ENCODE measurements around the gene PARP6. TPM values are rescaled to one million over a fixed set of nuclear protein-coding genes. Genes with fewer than 3 reads are reported as not detected.

PARP6 gene
- total RNA-seq, 3 donors from 2014 or later, result 63.9 to 90.4 (median 65.8) TPM

DNA sequence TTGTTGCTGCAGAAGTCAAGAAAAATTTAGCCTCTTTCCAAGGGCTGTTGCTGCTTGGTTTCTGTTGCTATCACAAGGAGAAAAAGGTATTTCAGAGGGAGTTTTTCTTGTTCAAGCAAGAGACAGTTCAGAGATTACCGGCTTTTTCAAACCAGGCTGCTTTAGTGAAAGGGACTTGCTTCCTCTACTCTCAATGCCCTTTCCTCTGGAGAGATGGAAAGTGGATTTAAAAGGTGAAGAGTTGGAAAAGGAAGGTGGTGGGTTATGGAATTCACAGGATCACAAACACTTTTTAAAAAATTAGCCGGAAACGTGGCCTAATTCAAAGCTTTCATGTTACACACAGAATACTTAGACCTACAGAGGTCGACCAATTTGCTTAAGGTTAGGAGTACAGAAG, 1.1 kb downstream of the PARP6 start:
- Histone ChIP-seq H3K27ac (peak overlapping the region in 1 of 2 donors; percentile 92), H3K4me3 (peak overlapping the region in 2 of 3 donors; percentile 83 to 93), H3K9me3 (no peaks in the 10 kb centered on the region), H3K27me3 (no peaks in the 10 kb centered on the region), H3K4me1 (peaks cover 0 to 8% of the 10 kb centered on the region in 2 donors), H3K36me3 (peaks cover 7% of the 10 kb centered on the region)
- no peak for DNase-seq (ENCODE audit: low spot score in 2 of 2)
- intact Hi-C loops (cut with DNase I; ENCODE audit: low total_unique reads), result loop anchor here (10.0 kb wide), 1 partner anchor 66 kb away; no protein-coding TSS in a partner anchor
- TF ChIP-seq POLR2A (IDR thresholded peaks at IDR 0.05) (no peak), POLR2AphosphoS5 (IDR thresholded peaks at IDR 0.05) (no peak)
- TF ChIP-seq, protein P1, sequence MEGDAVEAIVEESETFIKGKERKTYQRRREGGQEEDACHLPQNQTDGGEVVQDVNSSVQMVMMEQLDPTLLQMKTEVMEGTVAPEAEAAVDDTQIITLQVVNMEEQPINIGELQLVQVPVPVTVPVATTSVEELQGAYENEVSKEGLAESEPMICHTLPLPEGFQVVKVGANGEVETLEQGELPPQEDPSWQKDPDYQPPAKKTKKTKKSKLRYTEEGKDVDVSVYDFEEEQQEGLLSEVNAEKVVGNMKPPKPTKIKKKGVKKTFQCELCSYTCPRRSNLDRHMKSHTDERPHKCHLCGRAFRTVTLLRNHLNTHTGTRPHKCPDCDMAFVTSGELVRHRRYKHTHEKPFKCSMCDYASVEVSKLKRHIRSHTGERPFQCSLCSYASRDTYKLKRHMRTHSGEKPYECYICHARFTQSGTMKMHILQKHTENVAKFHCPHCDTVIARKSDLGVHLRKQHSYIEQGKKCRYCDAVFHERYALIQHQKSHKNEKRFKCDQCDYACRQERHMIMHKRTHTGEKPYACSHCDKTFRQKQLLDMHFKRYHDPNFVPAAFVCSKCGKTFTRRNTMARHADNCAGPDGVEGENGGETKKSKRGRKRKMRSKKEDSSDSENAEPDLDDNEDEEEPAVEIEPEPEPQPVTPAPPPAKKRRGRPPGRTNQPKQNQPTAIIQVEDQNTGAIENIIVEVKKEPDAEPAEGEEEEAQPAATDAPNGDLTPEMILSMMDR (IDR thresholded peaks at IDR 0.05), result no peak

DNA sequence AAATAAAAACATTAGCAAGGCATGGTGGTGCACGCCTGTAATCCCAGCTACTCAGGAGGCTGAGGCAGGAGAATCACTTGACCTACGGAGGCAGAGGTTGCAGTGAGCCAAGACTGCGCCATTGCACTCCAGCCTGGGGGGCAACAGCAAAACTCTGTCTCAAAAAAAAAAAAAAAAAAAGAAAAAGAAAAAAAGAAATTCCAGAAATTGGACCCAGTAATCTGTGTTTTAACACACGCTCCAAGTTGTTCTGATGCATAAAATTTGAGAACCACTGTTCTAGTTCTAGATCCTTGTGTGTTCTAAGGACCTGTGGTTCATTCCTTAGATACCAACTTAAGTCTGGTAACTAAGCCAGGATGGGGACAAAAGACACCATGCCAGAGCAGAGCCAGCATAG, 2.6 kb downstream of the PARP6 start:
- intact Hi-C loops (cut with DNase I; ENCODE audit: low total_unique reads), result loop anchor here (10.0 kb wide), 1 partner anchor 65 kb away; no protein-coding TSS in a partner anchor
- peaks cover 0 to 8% of the 10 kb centered on the region in 2 donors for H3K4me1 ChIP-seq
- H3K27ac ChIP-seq, result no peak overlapping the region
- TF ChIP-seq POLR2A (IDR thresholded peaks at IDR 0.05), result no peak
- TF ChIP-seq POLR2AphosphoS5 (IDR thresholded peaks at IDR 0.05), result no peak
- TF ChIP-seq, protein P1 (IDR thresholded peaks at IDR 0.05), result no peak
- H3K4me3 ChIP-seq, result no peak overlapping the region
- H3K9me3 ChIP-seq, result no peaks in the 10 kb centered on the region
- H3K36me3 ChIP-seq, result peaks cover 18% of the 10 kb centered on the region
- no peaks in the 10 kb centered on the region for H3K27me3 ChIP-seq
- no peak for DNase-seq (ENCODE audit: low spot score in 2 of 2)

DNA sequence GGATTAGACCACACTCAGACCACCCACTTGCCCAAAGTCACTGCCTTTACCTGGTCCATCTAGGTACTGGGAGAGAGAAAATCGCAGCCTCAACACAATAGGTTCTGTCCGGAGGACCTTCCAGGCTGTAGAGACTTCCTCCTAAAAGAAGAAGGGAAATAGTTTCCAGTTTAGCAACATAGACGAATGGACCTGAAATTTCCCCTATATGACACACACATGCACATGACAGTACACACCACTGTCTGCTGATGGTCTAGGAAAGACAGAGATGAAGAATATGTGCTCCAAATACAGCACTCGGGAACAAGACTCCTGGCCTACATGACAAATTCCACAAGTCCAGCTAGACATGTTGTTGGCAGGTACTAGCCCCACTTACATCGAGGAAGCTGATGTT, 7.3 kb downstream of the PARP6 start:
- no peaks in the 10 kb centered on the region for H3K4me1 ChIP-seq
- no peaks in the 10 kb centered on the region for H3K9me3 ChIP-seq
- no peak for DNase-seq (ENCODE audit: low spot score in 2 of 2)
- no peak overlapping the region for H3K4me3 ChIP-seq
- H3K27me3 ChIP-seq, result no peaks in the 10 kb centered on the region
- intact Hi-C loops (cut with DNase I; ENCODE audit: low total_unique reads), result no loop called here
- TF ChIP-seq, protein P1 (IDR thresholded peaks at IDR 0.05), result no peak
- TF ChIP-seq POLR2A (IDR thresholded peaks at IDR 0.05) (no peak), POLR2AphosphoS5 (IDR thresholded peaks at IDR 0.05) (no peak)
- H3K27ac ChIP-seq, result no peak overlapping the region
- H3K36me3 ChIP-seq, result peaks cover 33% of the 10 kb centered on the region

DNA sequence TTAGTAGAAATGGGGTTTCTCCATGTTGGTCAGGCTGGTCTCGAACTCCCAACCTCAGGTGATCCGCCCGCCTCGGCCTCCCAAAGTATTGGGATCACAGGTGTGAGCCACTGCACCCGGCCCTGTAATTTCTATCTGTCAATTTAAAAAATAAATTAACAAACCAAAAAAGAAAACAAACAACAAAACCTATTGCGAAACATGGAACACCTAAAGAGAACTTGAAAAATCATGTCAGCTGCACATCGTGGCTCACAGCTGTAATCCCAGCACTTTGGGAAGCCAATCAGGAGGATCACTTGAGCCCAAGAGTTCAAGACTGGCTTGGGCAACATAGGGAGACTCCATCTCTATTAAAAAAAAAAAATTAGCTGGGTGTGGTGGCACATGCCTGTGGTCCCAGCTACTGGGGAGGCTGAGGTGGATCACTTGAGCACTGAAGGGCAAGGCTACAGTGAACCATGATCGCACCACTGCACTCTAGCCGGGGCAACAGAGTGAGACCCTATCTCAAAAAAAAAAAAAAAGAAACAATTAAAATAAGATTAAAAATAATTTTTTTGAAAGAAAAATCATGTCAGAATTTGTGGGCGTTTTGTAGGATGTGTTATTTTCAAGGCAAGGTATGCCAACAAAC, 19.6 kb downstream of the PARP6 start:
- Histone ChIP-seq H3K27me3 (no peaks in the 10 kb centered on the region), H3K4me1 (no peaks in the 10 kb centered on the region), H3K9me3 (no peaks in the 10 kb centered on the region), H3K4me3 (no peak overlapping the region), H3K36me3 (peaks cover 27% of the 10 kb centered on the region), H3K27ac (no peak overlapping the region)
- DNase-seq (ENCODE audit: low spot score in 2 of 2), result no peak
- intact Hi-C loops (cut with DNase I; ENCODE audit: low total_unique reads), result no loop called here
- TF ChIP-seq, protein P1 (IDR thresholded peaks at IDR 0.05), result no peak
- TF ChIP-seq POLR2AphosphoS5 (IDR thresholded peaks at IDR 0.05) (no peak), POLR2A (IDR thresholded peaks at IDR 0.05) (no peak)

DNA sequence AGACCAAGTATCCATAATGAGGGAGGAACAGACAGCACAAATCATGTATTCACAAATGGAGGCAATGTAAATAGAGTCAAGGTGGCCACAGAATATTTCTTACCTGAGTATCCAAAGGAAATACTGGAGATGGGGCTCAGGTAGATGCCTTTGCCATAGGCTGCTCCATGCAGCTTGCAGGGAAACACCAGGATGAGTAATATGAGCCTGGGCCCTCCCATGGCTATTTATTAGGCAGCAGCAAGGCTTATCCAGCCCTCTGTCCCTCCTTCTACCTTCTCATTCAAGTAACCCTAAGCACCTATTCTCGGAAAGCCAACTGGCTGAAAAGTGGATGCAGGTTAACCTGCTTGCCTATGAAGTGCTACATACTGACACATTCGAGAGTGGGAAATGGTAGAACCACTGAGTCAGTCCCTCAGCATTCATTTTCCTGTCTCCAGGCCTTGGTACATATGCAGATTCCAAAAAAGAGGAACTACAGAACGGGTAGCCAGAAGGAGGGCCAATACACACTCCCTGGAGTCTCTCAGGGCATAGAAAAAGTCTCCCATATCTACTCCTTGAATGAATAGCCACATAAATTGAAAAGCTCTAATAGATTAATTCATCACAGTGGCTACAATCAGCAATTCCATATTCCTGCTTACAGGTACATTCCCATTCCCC, 23.1 kb downstream of the PARP6 start:
- TF ChIP-seq, protein P1 (IDR thresholded peaks at IDR 0.05), result no peak
- no peak for TF ChIP-seq POLR2AphosphoS5 (IDR thresholded peaks at IDR 0.05)
- TF ChIP-seq POLR2A (IDR thresholded peaks at IDR 0.05), result no peak
- intact Hi-C loops (cut with DNase I; ENCODE audit: low total_unique reads), result no loop called here
- Histone ChIP-seq H3K27ac (no peak overlapping the region), H3K9me3 (no peaks in the 10 kb centered on the region), H3K27me3 (no peaks in the 10 kb centered on the region), H3K4me3 (no peak overlapping the region), H3K4me1 (no peaks in the 10 kb centered on the region), H3K36me3 (peaks cover 27% of the 10 kb centered on the region)
- no peak for DNase-seq (ENCODE audit: low spot score in 2 of 2)

Data from breast epithelium (tissue), 4 donors.